ENCODE measurements around the gene DUOX1. TPM values are rescaled to one million over a fixed set of nuclear protein-coding genes. Genes with fewer than 3 reads are reported as not detected.

Gene DUOX1
- polyA plus RNA-seq, 1 of the 3 experiments (the other 2 are of a cell fraction): not detected

- H3K4me2 ChIP-seq: no peak overlapping the region
- TF ChIP-seq MXI1 (IDR thresholded peaks at IDR 0.05; ENCODE audit: low read depth, low read length) (peak; percentile 71; the same call in 1 of the 2 replicates), EP300 (IDR thresholded peaks at IDR 0.05; ENCODE audit: borderline replicate concordance in 1 of 2, low read depth in 1 of 2, low read length in 1 of 2) (peak in 1 of 2 experiments; percentile 23; a peak in 1 of 4 replicates), ELF1 (IDR thresholded peaks at IDR 0.05) (no peak), TEAD4 (IDR thresholded peaks at IDR 0.05; ENCODE audit: borderline replicate concordance, insufficient read depth) (no peak)
- no peaks in the 10 kb centered on the region for H3K79me2 ChIP-seq (ENCODE audit: insufficient read depth)
- no peaks in the 10 kb centered on the region for H4K20me1 ChIP-seq (ENCODE audit: insufficient read depth)
- H3K9me2 ChIP-seq: no peaks in the 10 kb centered on the region
- no peak overlapping the region for H3K9ac ChIP-seq
- H3K4me3 ChIP-seq (ENCODE audit: low read depth in 2 of 2, low read length in 1 of 2): no peak overlapping the region
- WGBS (ENCODE audit: low lambda C conversion rate): 80% methylated on average over 9 of the region's 9 CpGs
- ChIA-PET POLR2A (interaction anchor here (0.9 to 1.2 kb wide), 2 partner anchors 12 kb away, joined by 4 to 7 read pairs; no protein-coding TSS in a partner anchor), CTCF (interaction anchor here (0.9 to 5.3 kb wide), 8 partner anchors 11 to 70 kb away, joined by 3 to 41 read pairs (median 8); no protein-coding TSS in a partner anchor)
- H3F3A ChIP-seq (replicated peaks; ENCODE audit: insufficient read depth): peaks cover 5% of the 10 kb centered on the region
- H3K36me3 ChIP-seq (replicated peaks in 1 of 2; ENCODE audit: control insufficient read depth in 1 of 2, insufficient read depth in 2 of 2, low read length in 1 of 2): no peaks in the 10 kb centered on the region
- H3K27ac ChIP-seq (ENCODE audit: low read depth in 2 of 2, low read length in 1 of 2): peak overlapping the region in 1 of 2 experiments; percentile 55; a peak in 2 of 4 replicates
- DNase-seq: peak; percentile 64
- no peaks in the 10 kb centered on the region for H3K27me3 ChIP-seq (ENCODE audit: insufficient read depth)
- H2AFZ ChIP-seq (ENCODE audit: low read depth): no peak overlapping the region
- no peaks in the 10 kb centered on the region for H3K9me3 ChIP-seq
- H3K4me1 ChIP-seq (ENCODE audit: control insufficient read depth in 1 of 2, insufficient read depth in 2 of 2, low read depth in 1 of 2, low read length in 1 of 2): peaks cover 16 to 54% of the 10 kb centered on the region in 2 experiments; a peak in 3 of 4 replicates
Measured at GRCh38 chr15:45181491-45182285, 51.9 kb downstream of the DUOX1 start.

GRCh38 chr15:45182996-45183395 lies 53.2 kb downstream of the DUOX1 start:
- CTCF ChIA-PET: interaction anchor here (0.6 to 5.3 kb wide), 4 partner anchors 15 to 352 kb away, joined by 3 to 41 read pairs (median 8); no protein-coding TSS in a partner anchor
- POLR2A ChIA-PET: interaction anchor here (1.9 to 6.4 kb wide), 2 partner anchors 14 to 20 kb away, joined by 9 to 97 read pairs; no protein-coding TSS in a partner anchor

More at GRCh38 chr15:45182996-45183395, 53.2 kb downstream of the DUOX1 start:
- no peak overlapping the region for H3K4me2 ChIP-seq
- DNase-seq: no peak
- H3F3A ChIP-seq (replicated peaks; ENCODE audit: insufficient read depth): peaks cover 7% of the 10 kb centered on the region
- peaks cover 18 to 58% of the 10 kb centered on the region in 2 experiments; a peak in 3 of 4 replicates for H3K4me1 ChIP-seq (ENCODE audit: control insufficient read depth in 1 of 2, insufficient read depth in 2 of 2, low read depth in 1 of 2, low read length in 1 of 2)
- no peaks in the 10 kb centered on the region for H3K9me2 ChIP-seq
- no peak overlapping the region for H2AFZ ChIP-seq (ENCODE audit: low read depth)
- H3K9me3 ChIP-seq: no peaks in the 10 kb centered on the region
- 42% methylated on average over 1 of the region's 1 CpG for WGBS (ENCODE audit: low lambda C conversion rate)
- H4K20me1 ChIP-seq (ENCODE audit: insufficient read depth): no peaks in the 10 kb centered on the region
- H3K27me3 ChIP-seq (ENCODE audit: insufficient read depth): no peaks in the 10 kb centered on the region
- H3K27ac ChIP-seq (ENCODE audit: low read depth in 2 of 2, low read length in 1 of 2): peak overlapping the region in 1 of 2 experiments; percentile 34; a peak in 2 of 4 replicates
- no peak overlapping the region for H3K9ac ChIP-seq
- no peaks in the 10 kb centered on the region for H3K79me2 ChIP-seq (ENCODE audit: insufficient read depth)
- H3K36me3 ChIP-seq (replicated peaks in 1 of 2; ENCODE audit: control insufficient read depth in 1 of 2, insufficient read depth in 2 of 2, low read length in 1 of 2): no peaks in the 10 kb centered on the region
- no peak overlapping the region for H3K4me3 ChIP-seq (ENCODE audit: low read depth in 2 of 2, low read length in 1 of 2)
- TF ChIP-seq TCF12 (IDR thresholded peaks at IDR 0.05): no peak
- no peak for TF ChIP-seq TAF1 (IDR thresholded peaks at IDR 0.05; ENCODE audit: borderline replicate concordance, low read depth, low read length)
- no peak for TF ChIP-seq MXI1 (IDR thresholded peaks at IDR 0.05; ENCODE audit: low read depth, low read length)
- no peak for TF ChIP-seq GABPA (IDR thresholded peaks at IDR 0.05; ENCODE audit: low read depth)
- TF ChIP-seq FOXJ3 (CRISPR knock-in tag; IDR thresholded peaks at IDR 0.05): no peak
- no peak for TF ChIP-seq PBX3 (IDR thresholded peaks at IDR 0.05)
- no peak for TF ChIP-seq RFX5 (IDR thresholded peaks at IDR 0.05; ENCODE audit: low read length)
- TF ChIP-seq SIN3A (IDR thresholded peaks at IDR 0.05; ENCODE audit: borderline replicate concordance, low read depth, low read length): no peak
- no peak for TF ChIP-seq MEF2A (IDR thresholded peaks at IDR 0.05; ENCODE audit: borderline replicate concordance, low read depth)
- no peak for TF ChIP-seq USF1 (IDR thresholded peaks at IDR 0.05; ENCODE audit: borderline replicate concordance, low read depth)
- TF ChIP-seq TEAD4 (IDR thresholded peaks at IDR 0.05; ENCODE audit: borderline replicate concordance, insufficient read depth): no peak
